Cardiac fibroblast (primary cell): ENCODE measurements around the gene ANKRD34B.

ENCODE experiments used
- DNase-seq, 2 donors: peaks; one replicate each; pipeline versions ENCODE4 v3.0.0 to v3.0.0-alpha.2; 2010; ENCODE audit warnings: low read depth in 2 of 2
- H3K4me3 ChIP-seq, 2 donors: replicated peaks in 1 of 2; 1 replicate in 1 of 2; 2 replicates in 1 of 2; pipeline ENCODE4 v1.5.1; 2011; ENCODE audit warnings: low read depth in 2 of 2, low read length in 2 of 2, mild to moderate bottlenecking in 2 of 2, moderate library complexity in 1 of 2
- TF ChIP-seq, protein P1 (sequence below): IDR thresholded peaks from one replicate; pipeline ENCODE4 v1.5.1; 2011; ENCODE audit warnings: low read depth, mild to moderate bottlenecking, low read length, inconsistent platforms

The ANKRD34B gene

DNA sequence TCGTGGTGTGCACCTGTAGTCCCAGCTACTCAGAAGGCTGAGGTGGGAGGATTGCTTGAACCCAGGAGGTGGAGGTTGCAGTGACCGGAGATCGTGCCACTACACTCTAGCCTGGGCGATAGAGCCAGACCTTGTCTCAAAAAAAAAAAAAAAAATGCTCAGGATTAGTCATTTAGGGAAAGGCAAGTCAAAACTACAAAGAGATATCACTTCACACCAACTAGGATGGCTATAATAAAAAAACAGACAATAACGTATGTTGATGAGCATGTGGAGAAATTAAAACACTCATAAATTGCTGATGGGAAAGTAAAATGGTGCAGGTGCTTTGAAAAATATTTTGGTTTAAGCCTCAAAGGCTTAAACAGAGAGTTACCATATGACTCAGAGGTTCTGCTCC, 6.3 kb upstream of the ANKRD34B start:
- no peak for DNase-seq
- H3K4me3 ChIP-seq = no peak overlapping the region
- TF ChIP-seq, protein P1, sequence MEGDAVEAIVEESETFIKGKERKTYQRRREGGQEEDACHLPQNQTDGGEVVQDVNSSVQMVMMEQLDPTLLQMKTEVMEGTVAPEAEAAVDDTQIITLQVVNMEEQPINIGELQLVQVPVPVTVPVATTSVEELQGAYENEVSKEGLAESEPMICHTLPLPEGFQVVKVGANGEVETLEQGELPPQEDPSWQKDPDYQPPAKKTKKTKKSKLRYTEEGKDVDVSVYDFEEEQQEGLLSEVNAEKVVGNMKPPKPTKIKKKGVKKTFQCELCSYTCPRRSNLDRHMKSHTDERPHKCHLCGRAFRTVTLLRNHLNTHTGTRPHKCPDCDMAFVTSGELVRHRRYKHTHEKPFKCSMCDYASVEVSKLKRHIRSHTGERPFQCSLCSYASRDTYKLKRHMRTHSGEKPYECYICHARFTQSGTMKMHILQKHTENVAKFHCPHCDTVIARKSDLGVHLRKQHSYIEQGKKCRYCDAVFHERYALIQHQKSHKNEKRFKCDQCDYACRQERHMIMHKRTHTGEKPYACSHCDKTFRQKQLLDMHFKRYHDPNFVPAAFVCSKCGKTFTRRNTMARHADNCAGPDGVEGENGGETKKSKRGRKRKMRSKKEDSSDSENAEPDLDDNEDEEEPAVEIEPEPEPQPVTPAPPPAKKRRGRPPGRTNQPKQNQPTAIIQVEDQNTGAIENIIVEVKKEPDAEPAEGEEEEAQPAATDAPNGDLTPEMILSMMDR = no peak

DNA sequence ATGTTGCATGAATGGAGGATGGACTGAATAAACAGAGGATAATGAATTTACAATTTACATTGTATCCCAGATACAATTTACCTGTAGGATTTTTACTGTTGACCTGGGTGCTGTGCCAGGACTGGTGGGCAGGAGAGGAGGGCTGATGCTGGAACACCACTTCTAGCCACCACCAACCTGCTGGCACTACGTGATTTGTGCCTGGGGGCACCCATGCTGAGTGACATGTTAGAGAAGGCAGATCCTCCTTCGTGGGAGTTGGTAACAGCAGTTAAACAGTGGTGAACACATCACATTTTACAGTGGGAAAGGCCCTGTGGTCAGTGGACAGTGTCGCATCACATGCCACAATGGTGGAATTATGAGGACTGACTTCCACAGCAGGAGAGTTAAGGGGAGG, 3.0 kb upstream of the ANKRD34B start:
- no peak for DNase-seq
- TF ChIP-seq, protein P1 = no peak
- H3K4me3 ChIP-seq = no peak overlapping the region

DNA sequence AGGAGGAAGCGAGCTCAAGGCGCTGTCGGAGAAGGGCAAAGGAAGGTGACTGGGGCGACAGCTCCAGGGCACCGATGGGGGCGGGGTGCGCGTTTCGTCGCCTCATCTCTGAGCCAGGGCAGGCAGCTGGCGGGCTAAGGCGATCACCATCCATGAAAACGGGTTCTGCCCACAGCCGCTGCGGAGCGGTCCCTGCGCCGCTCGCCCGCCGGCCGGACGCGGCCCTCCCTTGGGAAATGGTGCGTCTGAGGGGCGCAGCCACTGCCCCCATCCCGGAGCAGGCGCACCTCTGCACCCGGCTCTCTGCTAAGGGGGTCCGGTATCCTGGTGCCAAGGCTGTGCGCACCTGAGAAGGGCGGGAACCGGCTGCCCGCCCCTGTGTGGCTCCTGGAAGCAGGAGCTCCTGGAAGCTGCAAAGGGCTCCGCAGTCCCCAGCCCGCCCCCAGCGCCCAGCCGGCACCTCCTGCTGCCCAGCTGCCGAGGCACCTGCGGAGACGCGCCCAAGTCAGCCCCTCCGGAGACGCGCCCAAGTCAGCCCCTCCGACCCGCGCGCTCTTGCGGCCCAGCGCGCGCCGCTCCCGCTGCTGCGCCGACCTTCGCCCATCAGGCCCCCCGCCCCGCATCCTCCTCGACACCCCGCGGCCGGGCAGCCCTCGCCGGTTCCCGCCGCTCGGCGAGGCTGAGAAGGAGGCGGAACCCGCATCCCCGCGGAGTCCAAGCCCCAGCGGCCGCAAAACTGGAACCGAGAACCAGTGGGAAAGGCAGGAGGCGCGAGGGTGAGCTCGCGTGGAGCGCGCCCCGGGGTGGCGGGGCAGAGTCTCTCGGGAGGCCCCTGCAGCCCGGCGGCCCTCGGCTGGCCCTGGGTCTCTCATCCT, 757 bp downstream of the ANKRD34B start:
- no peak for DNase-seq
- peak overlapping the region in 1 of 2 donors; percentile 39 for H3K4me3 ChIP-seq
- TF ChIP-seq, protein P1 = no peak

DNA sequence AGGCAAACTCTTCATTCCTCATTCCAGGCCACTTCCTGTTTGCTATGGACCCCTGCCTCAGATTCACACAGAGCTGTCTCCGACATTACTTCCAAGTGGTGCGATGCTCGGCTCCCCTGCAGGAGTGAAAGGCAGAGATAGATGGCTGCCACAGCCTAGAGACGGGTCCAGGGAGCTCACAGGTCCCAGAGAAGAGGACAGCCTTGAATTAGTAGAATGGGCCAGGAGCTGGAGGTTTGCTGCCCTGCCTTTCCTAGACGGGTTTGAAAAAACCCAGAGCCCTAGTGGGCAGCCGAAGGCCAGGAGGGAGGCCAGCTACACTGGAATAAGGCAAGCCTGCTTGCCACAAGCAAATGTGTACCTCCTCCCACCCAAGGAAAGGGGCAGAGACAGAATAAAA, 1.8 kb downstream of the ANKRD34B start:
- TF ChIP-seq, protein P1 = no peak
- H3K4me3 ChIP-seq = no peak overlapping the region
- no peak for DNase-seq

DNA sequence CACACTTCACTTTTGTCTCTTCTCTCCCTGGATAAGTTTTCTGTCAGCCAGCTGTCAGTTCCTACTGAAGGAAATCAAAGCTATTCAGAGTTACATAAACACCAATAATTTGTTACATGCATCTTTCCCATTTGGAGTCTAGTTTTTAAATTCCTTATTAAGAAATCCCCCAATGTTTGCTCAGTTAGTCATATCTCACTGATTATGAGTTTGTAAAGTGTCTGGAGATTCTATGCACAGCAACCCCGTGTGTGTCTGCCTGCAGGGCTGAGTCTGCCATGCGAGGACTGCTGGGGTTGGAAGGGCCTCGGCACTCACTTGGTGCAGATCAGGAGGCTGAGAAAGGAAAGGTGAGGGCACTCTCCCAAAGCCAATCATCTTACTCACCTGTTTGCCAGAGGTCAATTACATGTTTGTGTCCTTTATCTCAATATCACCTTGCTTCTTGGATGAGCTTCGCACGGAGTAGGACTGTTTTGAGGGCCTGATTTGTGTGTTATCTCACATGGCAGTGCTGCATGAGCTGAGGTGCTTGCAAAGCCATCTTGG, 3.3 kb downstream of the ANKRD34B start:
- H3K4me3 ChIP-seq = no peak overlapping the region
- TF ChIP-seq, protein P1 = no peak
- no peak for DNase-seq

DNA sequence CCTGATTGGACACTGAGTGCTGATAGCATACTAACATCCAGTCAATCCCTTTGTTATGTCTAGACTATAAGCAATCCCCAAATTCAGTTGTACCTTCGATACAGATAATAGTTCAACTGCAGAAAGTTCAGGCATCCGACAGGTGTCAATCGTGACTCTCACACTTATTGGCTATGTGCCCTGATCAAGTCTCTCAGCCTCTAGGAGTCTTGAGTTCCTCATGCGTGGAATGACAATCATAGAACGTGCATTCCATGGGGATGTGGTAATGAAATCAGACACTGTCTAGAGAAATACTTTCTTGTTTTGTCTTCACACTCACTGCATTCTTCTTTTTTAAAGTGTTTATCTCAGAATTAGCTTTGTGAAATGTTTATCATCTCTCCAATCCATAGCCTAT, 4.8 kb downstream of the ANKRD34B start:
- TF ChIP-seq, protein P1 = no peak
- H3K4me3 ChIP-seq = no peak overlapping the region
- no peak for DNase-seq
